A673 (cell line): ENCODE measurements around the gene APOA4.
"Not testable (repeated sequence)": the region's sequence is repeated elsewhere in the genome, so short reads cannot be mapped to it uniquely, and the experiment has no call there.

Experiments
- EZH2 ChIP-seq: fragments of 200-600 bp; sonication (generic); IDR thresholded peaks from 2 replicates; pipeline ENCODE4 v1.6.1; 2017; ENCODE audit warnings: borderline replicate concordance, low read depth, mild to moderate bottlenecking, mixed read lengths, antibody characterized with exemption, low read length; ENCODE audit not compliant: poor library complexity, severe bottlenecking
- TF ChIP-seq, protein P1 (sequence below): fragments of 300-800, 200-600 bp; sonication (generic); conservative IDR thresholded peaks from 2 replicates; pipeline ENCODE4 v1.5.1; 2017; ENCODE audit warnings: low read depth, mild to moderate bottlenecking, antibody characterized with exemption, low read length, moderate library complexity, mixed read lengths

DNA sequence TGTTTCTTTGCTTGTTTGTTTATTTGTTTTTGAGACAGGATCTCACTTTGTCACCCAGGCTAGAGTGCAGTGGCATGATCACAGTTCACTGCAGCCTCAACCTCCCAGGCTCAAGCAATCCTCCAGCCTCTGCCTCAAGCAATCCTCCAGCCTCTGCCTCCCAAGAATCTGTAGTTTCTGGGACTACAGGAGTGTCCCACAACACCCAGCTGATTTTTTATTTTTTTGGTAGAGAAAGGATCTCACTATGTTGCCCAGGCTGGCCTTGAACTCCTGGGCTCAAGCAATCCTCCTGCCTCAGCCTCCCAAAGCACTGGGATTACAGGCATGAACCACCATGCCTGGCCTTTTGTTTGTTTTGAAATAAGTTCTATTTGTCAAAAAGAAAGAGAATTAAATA, 21.4 kb downstream of the APOA4 start:
- TF ChIP-seq, protein P1, sequence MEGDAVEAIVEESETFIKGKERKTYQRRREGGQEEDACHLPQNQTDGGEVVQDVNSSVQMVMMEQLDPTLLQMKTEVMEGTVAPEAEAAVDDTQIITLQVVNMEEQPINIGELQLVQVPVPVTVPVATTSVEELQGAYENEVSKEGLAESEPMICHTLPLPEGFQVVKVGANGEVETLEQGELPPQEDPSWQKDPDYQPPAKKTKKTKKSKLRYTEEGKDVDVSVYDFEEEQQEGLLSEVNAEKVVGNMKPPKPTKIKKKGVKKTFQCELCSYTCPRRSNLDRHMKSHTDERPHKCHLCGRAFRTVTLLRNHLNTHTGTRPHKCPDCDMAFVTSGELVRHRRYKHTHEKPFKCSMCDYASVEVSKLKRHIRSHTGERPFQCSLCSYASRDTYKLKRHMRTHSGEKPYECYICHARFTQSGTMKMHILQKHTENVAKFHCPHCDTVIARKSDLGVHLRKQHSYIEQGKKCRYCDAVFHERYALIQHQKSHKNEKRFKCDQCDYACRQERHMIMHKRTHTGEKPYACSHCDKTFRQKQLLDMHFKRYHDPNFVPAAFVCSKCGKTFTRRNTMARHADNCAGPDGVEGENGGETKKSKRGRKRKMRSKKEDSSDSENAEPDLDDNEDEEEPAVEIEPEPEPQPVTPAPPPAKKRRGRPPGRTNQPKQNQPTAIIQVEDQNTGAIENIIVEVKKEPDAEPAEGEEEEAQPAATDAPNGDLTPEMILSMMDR = not testable (repeated sequence)
- TF ChIP-seq EZH2 = not testable (repeated sequence)
